Stimulated activated CD8-positive, alpha-beta memory T cell treated with anti-CD3 and anti-CD28 coated beads, Interleukin-2, amount 100 ng/mL, for 48 hours (primary cell): ENCODE results near the gene ANKRD28.
"Not testable (repeated sequence)": the region's sequence is repeated elsewhere in the genome, so short reads cannot be mapped to it uniquely, and the experiment has no call there.

Experiments used
- DNase-seq, 2 donors: peaks; one replicate each; pipeline ENCODE4 v3.0.0-alpha.2; 2020; ENCODE audit warnings: low read depth in 2 of 2

The ANKRD28 gene

DNA sequence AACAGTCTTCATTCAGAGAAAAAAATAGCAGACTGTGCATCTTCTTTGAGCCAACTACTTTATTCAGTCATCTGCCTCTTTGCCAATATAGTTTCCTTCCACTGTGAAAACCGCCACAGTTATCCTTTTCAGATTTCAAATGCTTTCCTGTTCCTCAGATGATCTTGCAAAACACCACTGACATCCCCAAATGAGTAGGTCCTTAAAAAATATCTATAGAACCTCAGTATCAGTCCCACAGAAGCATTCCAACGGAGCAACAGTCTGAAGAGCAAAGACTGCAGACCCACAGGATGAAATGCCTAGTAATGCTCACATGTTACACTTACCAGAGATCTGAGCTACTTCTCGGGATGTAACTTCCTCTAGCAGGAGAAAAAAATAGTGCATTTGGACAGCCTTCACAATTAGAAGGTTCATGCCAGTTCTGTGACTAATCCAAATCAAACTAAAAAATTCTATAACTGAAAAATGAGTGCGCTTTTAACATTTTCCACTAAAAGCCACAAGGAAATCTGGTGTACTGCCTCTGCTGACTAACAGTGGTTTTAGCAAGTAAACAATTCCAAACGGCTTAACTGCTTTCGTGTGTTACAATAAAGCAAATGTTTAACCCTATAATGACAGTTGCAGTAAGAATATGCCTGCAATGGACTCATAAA is at the start of gene ANKRD28:
Gene ANKRD28 (minus strand): TSS at position 338 of the 662 bp plus-strand sequence. CDS start 1,458 bp downstream, outside the sequence.
- no peak for DNase-seq

DNA sequence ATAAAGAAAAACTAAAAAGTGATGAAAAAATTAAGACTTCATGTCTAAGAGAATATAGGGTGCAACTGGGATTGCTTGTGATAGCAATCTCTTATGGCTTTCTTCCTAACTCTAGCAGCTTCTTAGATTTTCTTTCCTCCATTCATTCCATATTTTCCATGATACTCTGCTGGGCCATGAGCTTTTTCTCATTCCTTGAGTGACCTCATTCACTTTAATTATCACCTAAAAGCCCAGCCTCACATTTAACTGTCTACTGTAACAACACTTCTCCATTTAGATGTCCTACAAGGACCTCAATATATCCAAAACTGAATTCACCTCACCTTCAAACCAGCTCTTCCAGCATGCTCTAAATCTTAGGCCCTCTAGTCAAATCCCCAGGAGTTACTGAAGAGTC is 49.5 kb upstream of the ANKRD28 start:
- no peak for DNase-seq

DNA sequence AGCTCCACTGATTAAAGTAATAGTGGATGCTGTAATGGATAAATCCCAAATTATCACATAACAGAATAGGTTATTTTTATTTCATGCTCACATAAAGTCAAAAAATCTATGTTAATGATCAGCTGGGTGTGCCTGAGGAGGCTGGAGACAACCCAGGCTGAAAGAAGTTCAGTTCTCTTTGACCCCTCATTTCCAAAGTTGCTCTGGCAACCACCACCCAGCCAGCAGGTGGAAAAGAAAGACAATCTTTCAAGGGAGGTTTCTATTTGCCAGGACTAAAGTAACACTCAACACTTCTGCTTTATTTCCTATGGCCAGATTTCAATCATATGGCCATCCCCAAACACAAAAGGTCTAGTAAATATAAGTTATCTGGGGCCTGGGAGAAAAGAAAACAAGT is 48.8 kb upstream of the ANKRD28 start:
- DNase-seq = no peak

DNA sequence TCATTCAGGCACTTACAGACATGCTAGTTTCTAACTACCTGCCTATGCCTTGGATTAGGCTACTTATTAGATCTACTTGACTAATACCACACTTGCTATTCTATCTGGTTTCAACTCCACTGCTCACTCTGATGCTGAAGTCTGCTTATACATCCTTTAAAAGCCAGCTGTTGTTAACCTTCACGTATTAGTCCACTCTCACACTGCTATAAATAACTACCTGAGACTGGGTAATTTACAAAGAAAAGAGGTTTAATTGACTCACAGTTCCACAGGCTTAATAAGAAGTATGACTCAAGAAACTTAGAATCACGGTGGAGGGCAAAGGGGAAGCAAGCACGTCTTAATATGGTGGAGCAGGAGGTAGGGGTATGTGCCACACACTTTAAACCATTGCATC is 47.7 kb upstream of the ANKRD28 start:
- no peak for DNase-seq

DNA sequence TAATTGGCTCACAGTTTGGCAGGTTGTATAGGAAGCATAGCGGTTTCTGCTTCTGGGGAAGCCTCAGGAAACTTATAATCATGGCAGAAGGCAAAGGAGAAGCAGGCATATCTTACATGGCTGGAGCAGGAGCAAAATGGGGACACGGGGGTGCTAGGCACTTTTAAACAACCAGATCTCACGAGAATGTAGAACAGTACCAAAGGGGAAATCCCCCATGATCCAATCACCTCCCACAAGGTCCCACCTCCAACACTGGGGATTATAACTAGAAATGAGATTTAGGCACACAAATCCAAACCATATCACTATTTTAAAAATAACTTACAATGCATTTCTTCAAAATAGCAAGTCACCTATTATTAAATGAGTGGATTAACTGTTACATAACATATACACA is 47.1 kb upstream of the ANKRD28 start:
- no peak for DNase-seq

DNA sequence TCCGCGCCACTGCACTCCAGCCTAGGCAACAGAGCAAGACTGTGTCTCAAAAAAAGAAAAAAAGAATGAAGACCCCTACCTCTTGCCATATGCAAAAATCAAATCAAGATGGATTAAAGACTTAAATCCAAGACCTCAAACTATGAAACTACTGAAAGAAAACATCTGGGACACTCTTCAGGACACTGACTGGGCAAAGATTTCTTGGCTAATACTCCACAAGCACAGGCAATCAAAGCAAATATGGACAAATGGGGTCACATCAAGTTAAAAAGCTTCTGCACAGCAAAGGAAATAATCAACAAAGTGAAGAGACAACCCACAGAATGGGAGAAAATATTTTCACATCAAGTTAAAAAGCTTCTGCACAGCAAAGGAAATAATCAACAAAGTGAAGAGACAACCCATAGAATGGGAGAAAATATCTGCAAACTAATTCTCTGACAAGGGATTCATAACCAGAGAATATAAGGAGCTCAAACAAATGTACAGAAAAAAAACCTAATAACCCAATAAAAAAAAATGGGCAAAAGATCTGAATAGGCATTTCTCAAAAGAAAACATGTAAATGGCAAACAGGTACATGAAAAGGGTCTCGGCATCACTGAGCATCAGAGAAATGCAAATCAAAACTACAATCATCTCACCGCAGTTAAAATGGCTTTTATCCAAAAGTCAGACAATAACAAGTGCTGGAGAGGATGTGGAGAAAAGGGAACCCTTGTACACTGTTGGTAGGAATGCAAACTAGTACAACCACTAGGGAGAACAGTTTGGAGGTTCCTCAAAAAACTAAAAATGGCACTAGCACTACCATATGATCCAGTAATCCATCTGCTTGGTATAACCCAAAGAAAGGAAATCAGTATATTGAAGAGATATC is 43.6 kb upstream of the ANKRD28 start:
- not testable (repeated sequence) for DNase-seq

DNA sequence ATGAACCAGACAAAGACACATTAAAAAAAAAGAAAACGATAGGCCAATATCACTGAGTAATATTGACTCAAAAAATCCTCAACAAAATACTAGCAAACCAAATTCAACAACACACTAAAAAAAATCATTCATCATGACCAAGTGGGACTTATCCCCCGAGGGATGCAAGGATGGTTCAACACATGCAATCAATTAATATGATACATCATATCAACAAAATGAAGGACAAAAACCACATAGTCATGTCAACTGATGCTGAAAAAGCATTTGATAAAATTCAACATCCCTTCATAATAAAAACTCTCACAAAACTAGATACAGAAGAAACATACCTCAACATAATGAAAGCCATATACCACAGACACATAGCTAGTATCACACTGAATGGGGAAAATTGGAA is 41.8 kb upstream of the ANKRD28 start:
- DNase-seq = no peak

DNA sequence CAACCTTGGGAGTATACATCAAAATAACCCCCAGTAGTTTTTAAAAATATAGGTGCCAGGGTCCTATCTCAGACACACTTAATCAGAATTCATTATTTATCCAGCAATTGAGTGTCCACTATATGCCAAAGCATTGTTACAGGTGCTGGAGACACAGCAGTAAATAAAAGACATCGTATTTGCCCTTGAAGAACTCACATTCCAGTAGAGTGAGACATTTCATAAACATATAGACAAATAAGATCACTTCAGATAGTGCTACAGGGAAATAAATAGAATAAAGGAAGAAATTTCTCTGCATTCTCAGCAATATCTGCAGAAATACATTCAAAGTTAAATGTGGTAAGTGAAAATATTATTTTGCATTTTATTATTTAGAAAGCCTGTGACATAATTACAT is 34.1 kb upstream of the ANKRD28 start:
- DNase-seq = no peak

DNA sequence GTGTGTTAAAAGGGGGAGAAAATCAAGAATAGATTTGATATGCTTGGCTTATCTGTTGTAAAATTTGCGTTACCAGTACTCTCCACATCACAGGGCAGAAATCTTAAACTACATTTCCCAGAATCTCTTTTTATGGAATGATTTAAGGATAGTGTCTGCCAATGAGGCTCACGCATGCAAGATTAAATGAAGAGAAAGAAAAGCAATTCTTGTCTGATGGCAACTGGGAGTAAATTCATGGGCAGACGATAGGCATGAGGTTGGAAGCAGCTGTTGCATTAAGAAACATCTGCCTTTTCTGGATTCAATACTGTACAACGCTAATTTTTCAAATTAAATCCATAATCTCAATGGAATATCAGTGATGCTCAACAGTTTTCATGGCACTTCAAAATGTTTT is 27.2 kb upstream of the ANKRD28 start:
- no peak for DNase-seq

DNA sequence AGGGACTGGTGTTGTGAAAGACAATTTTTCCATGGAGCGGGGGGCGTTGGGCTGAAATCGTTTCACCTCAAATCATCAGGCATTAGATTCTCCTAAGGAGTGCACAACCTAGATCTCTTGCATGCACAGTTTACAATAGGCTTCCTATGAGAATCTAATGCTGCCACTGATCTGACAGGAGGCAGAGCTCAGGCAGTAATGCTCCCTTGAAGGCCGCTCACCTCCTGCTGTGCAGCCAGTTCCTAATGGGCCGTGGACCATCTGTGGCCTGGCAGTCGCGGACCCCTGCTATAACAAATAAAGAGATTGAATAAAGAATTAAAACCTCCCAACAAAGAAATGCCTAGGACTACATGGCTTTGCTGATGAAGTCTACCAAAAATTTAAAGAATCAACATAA is 25.3 kb upstream of the ANKRD28 start:
- DNase-seq = no peak

DNA sequence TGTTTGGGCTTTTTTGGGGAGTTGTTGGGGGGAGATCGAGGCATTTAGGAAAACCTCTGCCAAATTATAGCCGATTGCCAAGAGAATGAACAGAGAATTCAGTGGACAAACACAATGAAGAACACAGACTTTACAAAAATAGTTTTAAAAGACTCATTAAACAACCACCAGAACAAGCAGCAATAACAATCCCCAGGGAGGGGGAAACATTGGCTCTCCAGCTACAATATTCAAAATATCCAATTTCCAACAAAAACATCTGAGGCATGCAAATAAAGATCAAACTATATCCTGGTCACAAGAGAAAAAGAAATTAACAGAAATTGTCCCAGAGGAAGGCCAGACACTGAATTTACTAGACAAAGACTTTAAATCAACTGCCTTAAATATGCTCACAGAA is 24.5 kb upstream of the ANKRD28 start:
- no peak for DNase-seq

DNA sequence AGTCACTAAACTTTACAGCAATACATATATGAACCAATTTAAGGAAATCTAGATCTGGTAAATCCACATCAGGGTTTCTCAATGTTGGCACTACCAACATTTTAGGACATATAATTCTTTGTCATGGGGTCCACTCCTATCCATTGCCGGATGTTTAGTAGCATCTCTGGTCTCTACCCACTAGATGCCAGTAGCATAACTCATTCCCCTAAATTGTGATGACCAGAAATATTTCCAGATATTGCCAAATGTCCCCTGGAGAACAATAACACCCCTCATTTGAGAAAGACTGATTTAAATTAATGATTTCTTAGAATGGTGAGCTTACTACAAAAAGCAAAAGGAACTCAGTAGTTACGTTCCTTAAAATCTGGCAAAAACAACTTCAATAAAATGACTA is 23.1 kb upstream of the ANKRD28 start:
- DNase-seq = no peak

DNA sequence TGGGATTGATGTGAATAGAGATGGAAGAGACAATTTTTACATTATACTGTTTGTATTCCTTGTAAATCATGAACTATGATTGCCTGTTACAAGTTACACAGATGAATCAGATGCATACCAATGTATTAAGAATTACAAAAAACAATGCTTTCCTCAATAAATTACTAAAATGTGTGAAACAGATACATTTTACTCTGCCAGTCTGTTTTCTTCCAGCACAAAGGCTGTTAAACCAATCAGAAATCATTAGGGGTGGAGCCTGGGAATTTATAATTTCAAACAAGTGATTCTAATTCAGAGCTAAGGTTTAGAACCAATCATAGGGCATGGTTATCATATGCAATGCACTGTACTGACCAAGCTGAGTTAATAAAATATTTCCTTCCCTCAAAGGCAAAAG is 21.8 kb upstream of the ANKRD28 start:
- DNase-seq = no peak

DNA sequence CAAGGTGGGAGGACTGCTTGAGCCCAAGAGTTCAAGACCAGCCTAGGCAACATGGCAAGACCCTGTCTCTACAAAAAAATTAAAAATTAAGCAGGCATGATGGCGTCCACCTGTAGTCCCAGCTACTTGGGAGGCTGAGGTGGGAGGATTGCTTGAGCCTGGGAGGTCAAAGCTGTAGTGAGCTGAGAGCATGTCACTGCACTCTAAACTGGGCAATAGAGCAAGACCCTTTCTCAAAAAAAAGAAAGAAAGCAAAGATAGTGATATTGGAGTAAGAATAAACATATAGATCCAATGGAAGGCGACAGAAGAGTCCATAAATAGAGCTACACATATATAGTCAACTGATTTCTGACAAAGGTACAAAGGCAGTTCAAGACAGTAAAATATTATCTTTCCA is 21.3 kb upstream of the ANKRD28 start:
- DNase-seq = no peak

DNA sequence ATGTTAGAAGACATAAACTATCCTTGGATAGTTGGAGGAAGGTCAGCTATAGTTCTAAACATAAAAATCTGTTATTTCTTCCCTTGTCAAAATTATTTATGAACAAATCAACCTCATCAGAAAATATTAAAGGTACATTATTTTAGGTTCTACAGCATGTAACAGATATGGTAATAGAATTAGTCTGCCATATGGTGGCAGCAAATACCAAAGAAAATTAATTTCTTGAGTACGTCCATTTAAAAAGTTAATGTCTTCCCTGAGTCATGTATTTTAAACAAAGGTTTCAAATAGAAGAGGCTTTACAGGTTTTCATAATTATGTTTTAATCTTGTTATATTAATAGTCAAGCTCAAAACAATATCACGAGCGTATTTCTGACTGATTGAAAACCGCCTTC is 17.9 kb upstream of the ANKRD28 start:
- no peak for DNase-seq

DNA sequence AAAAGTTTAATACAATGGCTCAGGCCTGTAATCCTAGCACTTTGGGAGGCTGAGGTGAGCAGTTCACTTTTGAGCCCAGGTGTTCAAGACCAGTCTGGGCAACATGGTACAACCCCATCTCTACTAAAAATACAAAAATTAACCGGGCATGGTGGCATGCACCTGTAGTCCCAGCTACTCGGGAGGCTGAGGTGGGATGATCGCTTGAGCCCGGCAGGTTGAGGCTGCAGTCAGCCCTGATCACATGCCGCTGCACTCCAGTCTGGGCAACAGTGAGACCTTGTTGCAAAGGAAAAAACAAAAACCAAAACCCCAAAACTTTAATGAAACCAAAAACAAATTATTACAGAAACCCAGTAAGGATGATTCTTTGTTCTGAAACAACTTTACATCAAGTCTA is 15.3 kb upstream of the ANKRD28 start:
- DNase-seq = not testable (repeated sequence)

DNA sequence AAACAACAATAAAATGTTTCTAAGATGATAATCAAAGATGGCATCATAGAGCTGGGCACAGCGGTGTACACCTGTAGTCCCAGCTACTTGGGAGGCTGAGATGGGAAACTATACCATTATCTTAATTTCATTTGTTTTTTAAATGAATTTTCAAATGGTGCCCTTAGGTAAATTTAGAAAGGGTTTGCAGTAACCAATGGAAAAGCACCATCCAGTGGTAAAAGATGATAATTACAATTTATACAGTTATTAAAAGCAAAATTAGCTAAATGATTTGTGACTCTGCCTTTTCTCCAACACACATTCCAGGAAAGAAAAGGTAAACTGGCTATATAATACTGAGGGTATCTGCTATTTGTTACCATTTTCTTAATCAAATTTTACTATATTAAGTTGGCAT is 14.4 kb upstream of the ANKRD28 start:
- DNase-seq = no peak

DNA sequence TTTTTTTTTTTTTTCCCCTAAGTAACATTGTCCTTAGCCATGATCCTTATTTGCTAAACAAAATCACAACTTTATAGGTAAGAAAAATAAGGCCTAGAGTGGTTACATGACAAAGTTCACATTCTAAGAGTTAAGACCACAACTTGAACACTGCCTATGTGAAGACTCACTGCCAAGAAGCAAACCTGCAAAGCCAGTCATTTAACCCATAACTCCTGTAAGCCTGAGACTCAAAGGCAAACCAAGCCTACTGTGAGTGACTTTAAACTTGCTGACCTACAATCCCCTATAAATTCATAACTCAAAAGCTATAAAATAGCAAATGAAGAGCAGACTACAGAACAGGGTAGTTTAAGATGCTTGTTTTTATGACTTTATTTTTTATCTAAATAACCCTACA is 12.9 kb upstream of the ANKRD28 start:
- DNase-seq = no peak

DNA sequence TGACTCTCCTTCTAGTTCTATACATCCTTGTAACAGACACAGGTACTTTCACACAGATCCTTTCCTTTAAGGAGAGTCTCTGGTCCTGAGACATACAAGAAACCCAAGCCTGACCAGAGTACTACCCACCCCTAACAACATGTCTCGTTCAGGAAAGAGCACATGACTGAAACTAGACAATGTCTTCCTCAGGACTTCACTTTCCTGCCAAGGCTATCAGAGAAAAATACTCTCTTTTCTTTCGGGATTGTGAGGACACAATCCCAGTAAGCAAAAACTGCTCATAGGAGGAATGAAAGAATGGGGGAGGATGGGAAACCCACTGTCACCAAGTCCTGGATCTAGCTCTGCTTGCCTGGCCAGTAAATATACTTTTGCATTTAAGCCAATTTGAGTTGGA is 11.5 kb upstream of the ANKRD28 start:
- no peak for DNase-seq

DNA sequence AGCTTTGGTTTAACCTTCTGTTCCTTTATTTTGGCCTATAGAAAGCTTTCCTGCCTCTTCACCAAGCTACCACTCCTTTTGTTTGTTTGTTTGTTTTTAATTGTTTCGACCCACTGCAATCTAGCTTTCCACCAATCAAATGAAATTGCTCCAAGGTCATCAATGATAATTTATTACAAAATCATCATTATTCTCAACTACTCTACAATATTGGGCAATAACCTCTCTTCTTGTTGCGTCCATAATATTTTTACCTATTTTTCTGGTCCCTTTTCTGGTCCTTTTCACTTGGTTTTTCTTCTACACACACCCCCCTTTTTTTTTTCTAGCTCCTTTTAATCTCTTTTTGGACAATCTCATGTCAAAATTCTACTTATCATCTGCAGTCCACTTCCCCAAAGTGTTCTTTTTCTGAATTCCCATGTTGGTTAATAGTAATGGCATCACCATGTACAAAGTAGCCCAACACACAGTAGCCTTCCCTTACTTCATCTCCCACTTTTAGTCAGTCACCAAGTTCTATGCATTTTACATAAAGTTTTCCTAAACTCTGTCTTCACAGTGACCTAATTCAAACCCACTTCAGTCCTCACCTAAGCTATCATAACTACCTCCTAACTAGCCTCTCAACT is 11.0 kb upstream of the ANKRD28 start:
- no peak for DNase-seq

DNA sequence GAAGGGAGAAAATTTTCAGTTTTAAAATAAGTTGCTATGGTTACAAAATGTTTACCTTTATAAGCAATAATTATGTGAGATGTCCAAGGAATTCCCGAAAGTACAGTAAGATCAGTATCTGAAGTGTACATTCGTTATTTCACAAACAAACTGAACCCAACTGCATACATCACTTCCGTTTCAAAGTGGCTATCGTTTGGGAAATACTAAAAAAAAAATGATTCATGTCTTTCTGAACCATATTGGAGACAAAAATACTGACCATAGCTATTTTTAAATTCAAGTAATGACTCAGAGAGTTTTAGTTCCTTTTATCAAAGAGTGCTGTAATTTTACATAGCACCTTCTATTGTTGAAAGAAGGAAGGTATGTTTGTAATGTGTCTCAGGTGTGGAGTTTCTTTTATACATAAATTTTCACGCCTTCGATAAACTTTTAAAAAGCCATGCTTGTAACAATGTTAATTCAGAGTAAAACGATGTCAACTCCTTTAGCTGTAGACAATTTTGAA is 8.0 kb upstream of the ANKRD28 start:
- DNase-seq = no peak

DNA sequence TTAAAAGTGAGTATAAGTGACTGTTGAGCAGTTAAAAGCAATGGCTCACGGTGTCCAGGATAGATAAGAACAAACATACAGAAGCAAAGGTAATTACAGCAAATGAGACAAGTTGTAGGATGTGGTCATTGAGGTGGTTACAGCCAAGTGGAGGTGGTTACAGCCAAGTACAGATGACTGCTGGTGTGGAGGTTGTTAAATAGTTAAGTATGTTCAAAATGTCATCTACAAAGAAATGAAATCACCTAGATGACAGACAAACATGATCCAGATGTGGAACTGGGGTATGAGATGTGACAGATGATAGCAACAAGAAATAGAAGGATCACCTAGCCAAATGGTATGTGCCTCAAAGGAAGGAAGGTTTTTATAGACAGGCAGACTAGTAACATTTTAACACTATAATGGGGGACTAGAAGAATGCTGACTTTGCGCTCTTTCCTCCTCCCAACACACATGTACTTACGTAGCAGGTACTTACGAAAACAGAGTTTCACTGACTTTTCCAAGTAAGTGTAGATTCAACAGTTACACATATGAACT is 6.8 kb upstream of the ANKRD28 start:
- no peak for DNase-seq
